IPS-NIHi7 (cell line): ENCODE measurements around the gene LMLN.
"Not testable (repeated sequence)": the region's sequence is repeated elsewhere in the genome, so short reads cannot be mapped to it uniquely, and the experiment has no call there.

ENCODE experiments used
- DNase-seq: peaks from one replicate; pipeline ENCODE4 v3.0.0; 2012; ENCODE audit warnings: mixed read lengths; ENCODE audit errors: extremely low spot score

Gene LMLN

GRCh38 chr3:197959891-197960693, at the start of gene LMLN:
LMLN (plus strand) TSS chr3:197960217; CDS start chr3:197960246, 29 bp downstream.
- DNase-seq: peak; percentile 97

GRCh38 chr3:197912741-197913476, 47.1 kb upstream of the LMLN start:
- DNase-seq: no peak

- DNase-seq: no peak
Measured at GRCh38 chr3:197913641-197914380, 46.2 kb upstream of the LMLN start.

GRCh38 chr3:197921429-197922275, 38.4 kb upstream of the LMLN start:
- not testable (repeated sequence) for DNase-seq

GRCh38 chr3:197926418-197926817, 33.6 kb upstream of the LMLN start:
- peak; percentile 75 for DNase-seq

- not testable (repeated sequence) for DNase-seq
Measured at GRCh38 chr3:197927578-197927977, 32.4 kb upstream of the LMLN start.

GRCh38 chr3:197936819-197937384, 23.1 kb upstream of the LMLN start:
- no peak for DNase-seq

GRCh38 chr3:197940745-197941384, 19.2 kb upstream of the LMLN start:
- no peak for DNase-seq

GRCh38 chr3:197942956-197943556, 17.0 kb upstream of the LMLN start:
- DNase-seq: peak; percentile 34

GRCh38 chr3:197949191-197949777, 10.7 kb upstream of the LMLN start:
- no peak for DNase-seq

GRCh38 chr3:197949778-197950676, 10.0 kb upstream of the LMLN start, which contains the start of gene RPL35A:
RPL35A (plus strand) TSS chr3:197950190; CDS start chr3:197950968, 778 bp downstream.
- DNase-seq: peak; percentile 84

- DNase-seq: no peak
Measured at GRCh38 chr3:197950677-197951061, 9.3 kb upstream of the LMLN start.

- DNase-seq: no peak
Measured at GRCh38 chr3:197951392-197951990, 8.5 kb upstream of the LMLN start.

- DNase-seq: no peak
Measured at GRCh38 chr3:197952440-197952839, 7.6 kb upstream of the LMLN start.

- no peak for DNase-seq
Measured at GRCh38 chr3:197953325-197953724, 6.7 kb upstream of the LMLN start.

GRCh38 chr3:197953881-197954280, 6.1 kb upstream of the LMLN start:
- DNase-seq: no peak

- no peak for DNase-seq
Measured at GRCh38 chr3:197955892-197956477, 4.0 kb upstream of the LMLN start.

GRCh38 chr3:197956626-197956988, 3.4 kb upstream of the LMLN start:
- no peak for DNase-seq
